ENCODE data around the gene PSEN2. TPM values are rescaled to one million over a fixed set of nuclear protein-coding genes. Genes with fewer than 3 reads are reported as not detected.

Gene PSEN2
- total RNA-seq, 1 experiment from 2014 or later, result 17.4 TPM

DNA sequence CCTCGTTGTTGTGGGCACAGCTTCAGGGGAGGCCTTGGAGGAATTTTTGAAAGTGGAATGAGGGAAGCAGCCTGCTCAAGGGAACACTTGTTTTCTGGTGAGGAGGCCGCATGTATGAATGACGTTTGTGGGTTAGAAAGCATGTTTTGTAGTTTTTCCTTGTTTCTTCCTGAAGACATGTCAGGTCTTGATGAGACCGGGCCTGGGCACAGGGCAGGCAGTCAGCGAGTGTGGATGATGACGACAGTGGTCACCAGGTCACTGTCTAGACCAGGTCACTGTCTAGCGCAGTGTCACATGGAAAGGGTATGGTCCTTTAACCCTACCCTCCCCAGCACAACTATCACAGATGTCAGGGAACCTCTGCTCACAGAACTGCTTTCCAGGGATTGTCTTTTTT is 7.3 kb downstream of the PSEN2 start:
- TF ChIP-seq CTCF (conservative IDR thresholded peaks at IDR 0.05), result no peak

More for the DNA sequence above, 7.3 kb downstream of the PSEN2 start:
- Histone ChIP-seq H3K18ac (ENCODE audit: insufficient read length, low read depth, low read length) (no peak overlapping the region), H3T11ph (ENCODE audit: low read length) (no peak overlapping the region), H2AK5ac (ENCODE audit: insufficient read length, low read length) (no peak overlapping the region), H3K9ac (ENCODE audit: extremely low read depth, insufficient read length, low read length) (no peak overlapping the region), H3K79me1 (ENCODE audit: insufficient read depth, low read depth, low read length, poor library complexity, severe bottlenecking) (no peaks in the 10 kb centered on the region), H3K9me3 (ENCODE audit: control insufficient read depth, low read depth, low read length) (no peaks in the 10 kb centered on the region), H4K91ac (ENCODE audit: insufficient read length, low read depth, low read length) (no peak overlapping the region), H4K8ac (replicated peaks; ENCODE audit: insufficient read length, low read depth, low read length) (no peak overlapping the region), H3K14ac (ENCODE audit: insufficient read depth, low read length) (no peak overlapping the region), H3K23ac (ENCODE audit: insufficient read length, low read depth, low read length) (no peak overlapping the region), H3K23me2 (ENCODE audit: insufficient read length, low read depth, low read length, poor library complexity, severe bottlenecking) (no peaks in the 10 kb centered on the region), H4K5ac (ENCODE audit: insufficient read length, low read depth, low read length) (no peak overlapping the region), H3K4me2 (ENCODE audit: insufficient read depth, insufficient read length, low read length) (no peak overlapping the region), H3K4ac (ENCODE audit: low read depth, low read length) (no peak overlapping the region), H2BK20ac (ENCODE audit: low read depth, low read length, poor library complexity, severe bottlenecking) (no peak overlapping the region), H3K27ac (ENCODE audit: insufficient read length, low read depth, low read length) (no peak overlapping the region), H2AFZ (ENCODE audit: low read length) (no peak overlapping the region), H3K27me3 (ENCODE audit: insufficient read depth, low read length) (no peaks in the 10 kb centered on the region), H3K56ac (ENCODE audit: insufficient read length, low read depth, low read length) (no peak overlapping the region), H3K79me2 (ENCODE audit: insufficient read depth, low read length) (no peaks in the 10 kb centered on the region), H2BK5ac (ENCODE audit: insufficient read length, low read length) (no peak overlapping the region), H4K20me1 (ENCODE audit: control insufficient read depth, insufficient read depth, insufficient read length) (no peaks in the 10 kb centered on the region), H2BK120ac (ENCODE audit: low read depth, low read length, poor library complexity, severe bottlenecking) (no peak overlapping the region), H2BK15ac (ENCODE audit: low read depth, low read length) (no peak overlapping the region), H3K4me1 (ENCODE audit: insufficient read depth, low read length) (peaks cover 6% of the 10 kb centered on the region; the same call in 1 of the 2 replicates), H2BK12ac (ENCODE audit: insufficient read length, low read depth, low read length) (no peak overlapping the region)
- Mint-ChIP-seq H3K27me3 (ENCODE audit: low read depth) (no peaks in the 10 kb centered on the region), H3K27ac (no peak overlapping the region), H3K9me3 (no peaks in the 10 kb centered on the region), H3K4me3 (no peak overlapping the region), H3K36me3 (ENCODE audit: insufficient read depth in 1 of 3, low read depth in 3 of 3) (peaks cover 6 to 46% (median 38%) of the 10 kb centered on the region in 3 experiments; a peak in 5 of 7 replicates), H3K4me1 (peaks cover 13 to 14% of the 10 kb centered on the region in 2 experiments)
- no CpG with 5 or more reads among the region's 7 CpGs for WGBS (ENCODE audit: extremely low coverage, insufficient read length, low lambda C conversion rate)
- no peak for DNase-seq
